NCI-H526 treated with DMSO at 0.1 percent for 48 hours (cell line): ENCODE results near the gene TGIF1.

Experiments used
- DNase-seq: peaks from one replicate; lab custom pipeline; 2025; lab: John Stamatoyannopoulos, UW

TGIF1 gene

GRCh38 chr18:3434685-3435084 is 15.3 kb upstream of the TGIF1 start:
- no peak for DNase-seq

DNA sequence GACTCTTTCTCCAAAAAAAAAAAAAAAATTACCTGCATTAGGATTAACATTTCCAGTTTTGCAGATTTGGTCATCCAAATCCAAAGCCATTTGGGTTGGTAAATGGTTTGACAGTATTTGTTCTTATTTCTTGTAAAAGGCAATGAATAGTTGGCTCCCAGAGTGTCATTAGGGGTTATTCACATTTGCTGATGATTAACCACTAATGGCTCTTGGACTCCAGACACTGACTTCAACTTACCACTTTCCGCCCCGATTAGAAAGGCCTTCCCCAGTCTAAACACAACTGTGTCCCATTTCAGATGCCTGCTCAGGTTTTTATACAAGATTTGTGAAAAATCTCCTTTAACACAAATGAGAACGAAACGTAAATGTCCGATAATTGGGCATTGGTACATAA is 9.6 kb upstream of the TGIF1 start:
- no peak for DNase-seq

DNA sequence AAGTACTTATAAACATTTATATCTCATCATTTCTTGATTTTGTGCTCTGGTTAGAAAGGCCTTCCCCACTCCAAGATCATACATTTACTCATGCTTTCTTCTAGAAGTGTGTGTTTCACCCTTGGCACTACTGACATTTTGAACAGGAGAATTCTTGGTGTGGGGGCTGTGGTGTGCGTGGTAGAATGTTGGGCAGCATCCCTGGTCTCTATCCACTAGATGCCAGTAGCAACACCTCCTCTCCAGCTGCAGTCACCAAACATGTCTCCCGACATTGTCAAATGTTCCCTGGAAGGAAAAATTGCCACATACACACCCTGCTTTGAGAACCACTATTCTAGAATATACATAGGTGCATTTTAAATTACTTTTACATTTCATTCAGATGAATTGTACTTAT is 8.7 kb upstream of the TGIF1 start:
- DNase-seq, result peak; percentile 13

DNA sequence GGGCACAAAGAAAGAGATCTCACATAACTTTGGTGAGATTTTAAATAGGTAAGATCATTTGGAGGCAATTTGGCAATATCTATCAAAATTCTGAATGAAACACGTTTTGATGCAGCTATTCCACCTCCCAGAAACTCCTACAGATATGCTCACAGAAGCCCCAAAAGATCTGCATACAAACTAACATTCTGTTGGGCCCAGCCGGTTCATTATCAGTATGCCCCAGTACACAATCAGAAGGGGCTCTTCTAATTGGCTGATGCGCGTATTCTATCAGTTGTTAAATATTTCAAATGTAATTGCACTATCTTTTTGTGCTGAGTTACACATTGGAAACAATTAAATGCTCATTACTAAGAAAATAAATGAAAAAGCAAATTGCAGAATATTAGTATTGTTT is 7.1 kb upstream of the TGIF1 start:
- no peak for DNase-seq

- DNase-seq, result no peak
These were observed 5.7 kb upstream of the TGIF1 start for GRCh38 chr18:3444296-3444695.

DNA sequence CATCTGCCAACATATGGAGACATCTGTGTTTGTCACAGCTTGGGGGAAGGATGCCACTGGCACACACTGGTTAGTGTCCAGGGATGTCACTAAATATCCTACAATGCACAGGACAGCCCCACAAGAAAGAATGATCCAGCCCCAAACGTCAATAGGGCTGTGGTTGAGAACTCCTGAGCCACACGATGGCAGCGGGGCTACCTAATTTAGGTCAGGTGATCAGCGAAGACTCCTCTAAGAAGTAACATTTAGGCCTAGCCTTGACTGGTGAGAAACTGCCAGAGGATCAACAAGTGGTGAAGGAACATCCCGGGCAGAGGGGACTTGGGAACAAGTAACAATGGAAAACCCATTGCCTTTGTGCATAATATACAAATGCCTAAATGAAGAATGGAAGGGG is 5.0 kb upstream of the TGIF1 start:
- no peak for DNase-seq

DNA sequence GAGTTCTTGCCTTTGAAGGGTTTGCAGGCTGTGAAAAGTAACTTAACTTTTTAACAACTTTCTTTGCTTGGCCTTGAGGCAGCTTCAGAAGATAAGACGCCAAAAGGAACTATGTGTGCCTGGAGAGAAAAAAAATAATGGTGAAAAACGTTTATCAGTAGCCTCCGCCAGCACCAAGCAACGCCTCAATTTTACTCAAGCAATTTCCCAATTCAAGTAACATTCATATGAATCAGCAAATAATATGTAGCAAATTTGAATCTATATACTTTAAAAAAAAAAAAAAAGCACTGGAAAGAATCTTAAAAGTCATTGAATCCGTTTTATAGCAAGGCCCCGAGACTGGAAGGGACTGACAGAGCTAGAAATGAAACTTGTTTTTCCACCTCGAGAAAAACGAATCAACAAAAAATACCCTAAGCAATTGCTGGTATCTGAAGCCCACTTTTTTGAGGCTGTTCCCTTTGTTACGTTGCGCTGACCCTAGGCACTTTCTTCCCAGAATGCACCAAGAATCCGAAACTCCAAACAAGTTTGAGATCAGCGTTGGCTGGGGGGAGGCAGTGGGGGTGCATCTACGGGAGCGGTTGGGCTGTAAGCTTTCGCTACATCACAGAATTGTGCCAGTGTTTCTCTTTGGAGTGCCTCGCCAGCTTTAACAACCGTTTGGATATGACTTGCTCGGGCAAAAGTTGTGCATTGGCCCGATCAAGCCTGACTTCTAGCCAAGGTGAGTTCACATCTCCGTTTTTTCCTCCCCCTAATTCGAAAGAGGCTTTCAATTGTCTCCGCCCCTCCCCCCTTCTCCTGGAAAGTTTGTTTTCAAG is 2.7 kb upstream of the TGIF1 start:
- DNase-seq, result no peak

- DNase-seq, result peak; percentile 92
These were observed 1.8 kb upstream of the TGIF1 start for GRCh38 chr18:3447895-3448837.

DNA sequence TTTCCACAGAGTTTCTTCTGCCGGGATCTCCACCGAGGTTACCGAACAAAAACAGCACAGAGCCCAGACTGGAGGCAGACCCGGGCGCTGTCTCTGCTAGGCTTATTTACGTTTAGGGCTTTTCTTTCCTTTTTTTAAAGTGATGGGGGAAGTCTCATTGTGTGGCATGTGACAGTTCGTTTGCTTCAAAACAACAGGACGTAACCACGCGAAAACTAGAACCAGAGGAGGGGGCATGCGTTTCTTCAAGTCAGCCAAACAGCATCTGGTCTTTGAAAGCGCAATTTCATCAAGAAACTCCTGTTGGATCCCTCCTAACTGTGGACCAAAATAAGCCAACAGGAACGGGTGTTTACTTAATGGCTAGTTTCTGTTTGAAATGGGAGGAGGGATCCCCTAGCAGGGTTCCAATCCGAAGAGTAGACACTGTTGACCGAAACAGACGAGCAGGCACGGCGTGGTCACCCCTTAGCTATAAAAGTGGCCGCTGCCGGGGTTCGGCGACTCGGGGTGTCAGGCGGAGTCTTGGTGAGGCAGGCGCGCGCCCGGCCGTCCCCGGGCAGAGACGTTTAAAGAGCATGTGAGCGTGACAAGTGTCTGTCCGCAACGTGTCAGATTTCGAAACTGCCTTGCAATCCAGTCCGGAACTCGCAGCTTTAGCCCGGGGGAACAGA is 997 bp upstream of the TGIF1 start:
- peak; percentile 64 for DNase-seq

- peak; percentile 64 for DNase-seq
These were observed 410 bp upstream of the TGIF1 start for GRCh38 chr18:3449512-3450011.

GRCh38 chr18:3450799-3451182 is 819 bp downstream of the TGIF1 start:
- DNase-seq, result no peak

GRCh38 chr18:3451183-3451988 is 1.4 kb downstream of the TGIF1 start:
- DNase-seq, result peak; percentile 33

GRCh38 chr18:3451989-3452749 is 2.2 kb downstream of the TGIF1 start:
- DNase-seq, result no peak

DNA sequence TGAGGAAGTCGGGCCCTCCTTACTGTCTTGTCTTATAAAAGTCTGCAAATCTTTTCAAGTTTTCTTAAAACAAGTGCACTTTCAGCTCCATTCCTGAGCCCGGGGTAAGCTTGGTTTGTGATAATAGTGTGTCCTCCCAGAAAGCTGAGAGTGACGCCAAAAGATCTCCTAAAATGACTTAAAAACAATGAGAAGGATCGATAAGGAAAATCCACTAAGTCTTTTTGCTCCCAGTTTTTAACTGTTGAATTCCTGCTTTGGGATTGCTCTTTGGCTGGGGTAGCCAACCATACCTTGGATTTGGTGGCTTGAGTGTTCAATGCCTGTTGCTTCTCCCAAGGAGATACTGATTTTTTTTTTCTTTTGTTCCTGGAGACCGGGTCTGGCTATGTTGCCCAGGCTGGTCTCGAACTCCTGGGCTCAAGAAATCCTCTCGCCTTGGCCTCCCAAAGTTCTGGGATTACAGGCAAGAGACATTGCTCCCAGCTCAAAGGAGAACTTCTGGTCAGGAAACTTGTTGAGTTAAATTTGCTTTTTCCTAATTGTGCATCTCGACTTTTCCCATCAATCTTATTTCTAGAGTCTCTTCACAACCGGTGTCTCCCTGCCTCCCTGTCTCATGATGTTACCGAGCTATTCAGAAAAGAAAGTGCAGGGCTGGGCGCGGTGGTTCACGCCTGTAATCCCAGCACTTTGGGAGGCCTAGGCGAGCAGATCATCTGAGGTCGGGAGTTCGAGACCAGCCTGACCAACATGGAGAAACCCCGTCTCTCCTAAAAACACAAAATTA is 3.0 kb downstream of the TGIF1 start:
- DNase-seq, result no peak

DNA sequence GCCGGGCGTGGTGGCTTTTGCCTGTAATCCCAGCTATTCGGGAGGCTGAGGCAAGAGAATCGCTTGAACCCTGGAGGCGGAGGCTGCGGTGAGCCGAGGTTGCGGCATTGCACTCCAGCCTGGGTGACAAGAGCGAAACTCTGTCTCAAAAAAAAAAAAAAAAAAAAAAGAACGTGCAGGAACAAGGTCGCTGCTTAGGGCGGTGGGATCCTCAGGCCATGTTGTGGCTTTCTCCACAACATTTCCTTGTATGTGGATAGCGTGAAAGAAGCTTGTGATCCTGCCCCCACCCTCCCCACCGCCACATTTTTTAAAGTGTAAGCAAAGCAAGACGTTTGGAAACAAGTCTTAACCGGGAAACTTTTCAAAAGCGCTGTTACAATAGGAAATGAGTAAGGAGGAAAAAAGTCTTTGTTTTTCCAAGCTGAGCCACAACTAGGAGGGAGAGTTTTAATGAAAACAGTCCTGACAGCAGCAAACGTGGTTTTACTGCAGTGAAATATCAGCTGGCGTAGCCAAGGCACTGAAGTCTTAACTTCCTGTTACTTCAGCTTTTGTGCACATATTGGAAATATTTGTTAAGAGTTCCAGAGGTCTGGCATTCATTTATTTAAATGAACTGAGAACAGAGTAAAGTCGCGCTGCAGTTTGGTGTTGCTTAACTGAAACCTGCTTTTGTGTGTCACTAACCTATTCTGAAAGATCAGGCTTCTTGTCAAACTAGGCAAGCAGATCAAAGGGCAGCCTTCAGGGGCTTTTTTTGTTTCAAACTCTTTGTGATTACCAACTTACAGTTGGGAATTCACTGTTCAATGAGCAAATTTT is 3.8 kb downstream of the TGIF1 start:
- no peak for DNase-seq

- DNase-seq, result peak; percentile 24
These were observed 4.6 kb downstream of the TGIF1 start for GRCh38 chr18:3454365-3455089.

GRCh38 chr18:3455090-3455635 is 5.2 kb downstream of the TGIF1 start:
- no peak for DNase-seq
